Left renal pelvis (tissue), 4 donors: ENCODE results near the gene GOLGA2. TPM values are rescaled to one million over a fixed set of nuclear protein-coding genes. Genes with fewer than 3 reads are reported as not detected.
A peak's percentile ranks its signal among the peaks of the same experiment; 100 is the strongest.

Experiments
- DNase-seq, 4 donors: peaks; one replicate each; pipeline ENCODE4 v3.0.0-alpha.2; 2013; ENCODE audit warnings: low read depth in 4 of 4, low spot score in 3 of 4
- polyA plus RNA-seq, 4 donors: library from polyadenylated mRNA; unstranded; fragments of 120-200 nt; gene quantifications; one replicate each; pipeline ENCODE4 v1.2.1, GENCODE V29; 2013; ENCODE audit not compliant: insufficient read length in 4 of 4

The GOLGA2 gene
- polyA plus RNA-seq, 4 donors, result 71.5 to 126 (median 94.2) TPM

GRCh38 chr9:128296340-128297220 lies 20.8 kb upstream of the GOLGA2 start:
- DNase-seq, result no peak

- no peak for DNase-seq
Measured at GRCh38 chr9:128294142-128294541, 18.3 kb upstream of the GOLGA2 start.

GRCh38 chr9:128293091-128293490 lies 17.3 kb upstream of the GOLGA2 start:
- no peak for DNase-seq

GRCh38 chr9:128292009-128292408 lies 16.2 kb upstream of the GOLGA2 start:
- DNase-seq, result no peak

- DNase-seq, result no peak
Measured at GRCh38 chr9:128288273-128289004, 12.6 kb upstream of the GOLGA2 start.

- no peak for DNase-seq
Measured at GRCh38 chr9:128286440-128286839, 10.6 kb upstream of the GOLGA2 start.

DNA sequence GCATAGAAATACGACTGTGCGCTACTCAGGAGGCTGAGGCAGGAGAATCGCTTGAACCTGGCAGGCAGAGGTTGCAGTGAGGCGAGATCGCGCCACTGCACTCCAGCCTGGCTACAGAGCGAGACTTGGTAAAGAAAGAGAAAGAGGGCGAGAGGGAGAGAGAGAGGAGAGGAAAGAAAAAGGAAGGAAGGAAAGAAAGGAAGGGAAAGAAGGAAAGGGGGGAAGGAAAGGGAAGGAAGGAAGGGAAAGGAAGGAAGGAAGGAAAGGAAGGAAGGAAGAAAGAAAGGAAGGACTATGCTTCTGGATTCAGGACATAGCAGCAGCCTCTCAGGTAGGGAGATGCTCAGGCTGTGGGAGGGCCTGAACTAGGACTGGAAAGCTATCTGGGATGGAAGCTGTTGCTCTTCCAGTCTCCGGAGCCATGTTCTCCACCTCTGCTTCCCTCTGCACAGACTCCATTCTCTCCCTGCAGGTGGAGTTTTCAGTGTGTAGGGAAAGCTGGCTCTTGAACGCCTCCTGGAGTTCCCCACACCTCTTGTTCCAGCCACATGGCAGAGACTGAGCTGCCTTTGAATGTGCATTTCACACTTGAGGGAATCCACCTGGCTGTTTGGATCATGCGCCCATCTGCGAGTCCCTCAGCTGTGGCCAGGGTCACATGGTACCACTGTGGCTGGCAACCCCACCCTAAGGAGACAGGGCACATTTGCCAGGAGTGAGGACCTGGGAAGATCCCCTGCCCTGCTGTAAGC lies 9.4 kb upstream of the GOLGA2 start:
- DNase-seq, result no peak

GRCh38 chr9:128282500-128282899 lies 6.7 kb upstream of the GOLGA2 start:
- no peak for DNase-seq

DNA sequence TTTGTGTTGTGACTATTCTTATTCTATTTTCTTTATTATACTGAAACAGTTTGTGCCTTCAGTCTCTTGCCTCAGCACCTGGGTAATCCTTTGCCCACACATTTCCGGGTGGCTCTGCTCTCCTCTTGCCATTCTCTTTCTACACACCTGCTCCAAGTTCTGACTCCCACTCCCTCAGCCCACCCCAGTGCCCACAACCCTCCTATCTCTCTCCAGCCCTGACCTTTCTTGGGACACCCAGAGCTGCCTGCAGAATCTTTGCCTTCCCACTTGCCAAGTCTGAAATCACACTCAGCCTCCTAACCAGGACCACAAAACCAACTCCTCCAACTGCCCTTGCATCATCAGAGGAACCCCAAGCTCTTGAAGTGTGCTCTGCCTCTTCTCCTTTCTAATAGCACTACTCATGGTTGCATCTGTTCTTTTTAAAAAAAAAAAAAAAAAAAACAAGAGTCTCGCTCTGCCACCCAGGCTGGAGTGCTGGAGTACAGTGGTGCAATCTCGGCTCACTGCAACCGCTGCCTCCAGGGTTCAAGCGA lies 4.3 kb upstream of the GOLGA2 start:
- no peak for DNase-seq

DNA sequence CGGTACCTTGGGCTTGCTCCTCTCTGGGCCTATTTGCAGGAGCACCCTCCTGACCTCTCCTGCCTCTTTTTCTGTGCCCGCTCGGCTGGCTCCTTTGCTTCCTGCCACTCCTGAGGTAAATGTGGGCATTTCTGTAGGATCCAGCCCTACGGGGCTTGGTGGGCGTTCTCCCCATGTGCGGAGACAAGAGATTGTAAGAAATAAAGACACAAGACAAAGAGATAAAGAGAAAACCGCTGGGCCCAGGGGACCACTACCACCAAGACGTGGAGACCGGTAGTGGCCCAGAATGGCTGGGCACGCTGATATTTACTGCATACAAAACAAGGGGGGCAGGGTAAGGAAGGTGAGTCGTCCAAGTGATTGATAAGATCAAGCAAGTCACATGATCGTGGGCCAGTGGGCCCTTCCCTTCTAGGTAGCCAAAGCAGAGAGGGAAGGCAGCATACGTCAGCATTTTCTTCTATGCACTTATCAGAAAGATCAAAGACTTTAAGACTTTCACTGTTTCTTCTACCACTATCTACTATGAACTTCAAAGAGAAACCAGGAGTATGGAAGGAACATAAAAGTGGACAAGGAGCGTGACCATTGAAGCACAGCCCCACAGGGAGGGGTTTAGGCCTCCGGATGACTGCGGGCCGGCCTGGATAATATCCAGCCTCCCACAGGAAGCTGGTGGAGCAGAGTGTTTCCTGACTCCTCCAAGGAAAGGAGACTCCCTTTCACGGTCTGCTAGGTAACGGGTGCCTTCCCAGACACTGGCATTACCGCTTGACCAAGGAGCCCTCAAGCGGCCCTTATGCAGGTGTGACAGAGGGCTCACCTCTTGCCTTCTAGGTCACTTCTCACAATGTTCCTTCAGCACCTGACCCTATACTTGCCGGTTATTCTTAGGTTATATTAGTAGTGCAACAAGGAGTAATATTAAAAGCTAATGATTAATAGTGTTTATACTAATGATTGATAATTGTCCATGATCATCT lies 3.6 kb upstream of the GOLGA2 start:
- DNase-seq, result peak in 1 of 4 donors; percentile 20

GRCh38 chr9:128276574-128277270 lies 915 bp upstream of the GOLGA2 start:
- DNase-seq, result peak in 1 of 4 donors; percentile 20

DNA sequence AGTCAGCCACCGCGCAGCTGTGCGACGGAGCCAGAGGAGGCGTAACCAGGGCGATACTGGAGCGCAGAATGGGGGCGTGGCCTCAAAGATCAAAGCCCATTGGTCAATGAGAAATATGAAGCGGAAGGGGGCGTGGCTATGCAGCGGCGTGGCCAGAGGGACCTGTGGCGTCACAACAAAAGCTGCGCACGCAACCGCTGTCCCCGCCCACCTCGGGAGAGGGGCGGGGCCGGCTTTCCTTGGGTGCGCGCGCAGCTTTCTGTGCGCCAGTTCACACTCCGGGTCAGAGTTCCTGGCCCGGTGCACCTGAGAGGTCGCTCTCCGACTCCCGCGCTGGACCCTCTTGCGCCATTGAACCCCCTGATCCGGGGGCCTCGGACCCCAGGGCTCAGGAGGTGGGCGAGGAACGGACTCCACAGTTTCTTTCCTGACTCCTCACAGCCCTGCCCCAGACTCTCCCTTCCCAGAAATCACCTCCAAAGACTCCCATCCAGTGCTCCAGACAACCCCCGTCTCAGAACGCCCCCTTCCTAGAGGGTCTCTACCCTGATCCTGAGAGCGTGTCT lies 284 bp upstream of the GOLGA2 start, which contains the start of gene SWI5:
Gene SWI5, plus strand, starts transcription at position 269 of the 566 bp plus-strand sequence.
- DNase-seq, result peak; percentile 99

- no peak for DNase-seq
Measured at GRCh38 chr9:128274245-128274644, 1.6 kb downstream of the GOLGA2 start.

GRCh38 chr9:128271512-128271911 lies 4.3 kb downstream of the GOLGA2 start:
- no peak for DNase-seq

GRCh38 chr9:128271112-128271511 lies 4.7 kb downstream of the GOLGA2 start:
- DNase-seq, result no peak

DNA sequence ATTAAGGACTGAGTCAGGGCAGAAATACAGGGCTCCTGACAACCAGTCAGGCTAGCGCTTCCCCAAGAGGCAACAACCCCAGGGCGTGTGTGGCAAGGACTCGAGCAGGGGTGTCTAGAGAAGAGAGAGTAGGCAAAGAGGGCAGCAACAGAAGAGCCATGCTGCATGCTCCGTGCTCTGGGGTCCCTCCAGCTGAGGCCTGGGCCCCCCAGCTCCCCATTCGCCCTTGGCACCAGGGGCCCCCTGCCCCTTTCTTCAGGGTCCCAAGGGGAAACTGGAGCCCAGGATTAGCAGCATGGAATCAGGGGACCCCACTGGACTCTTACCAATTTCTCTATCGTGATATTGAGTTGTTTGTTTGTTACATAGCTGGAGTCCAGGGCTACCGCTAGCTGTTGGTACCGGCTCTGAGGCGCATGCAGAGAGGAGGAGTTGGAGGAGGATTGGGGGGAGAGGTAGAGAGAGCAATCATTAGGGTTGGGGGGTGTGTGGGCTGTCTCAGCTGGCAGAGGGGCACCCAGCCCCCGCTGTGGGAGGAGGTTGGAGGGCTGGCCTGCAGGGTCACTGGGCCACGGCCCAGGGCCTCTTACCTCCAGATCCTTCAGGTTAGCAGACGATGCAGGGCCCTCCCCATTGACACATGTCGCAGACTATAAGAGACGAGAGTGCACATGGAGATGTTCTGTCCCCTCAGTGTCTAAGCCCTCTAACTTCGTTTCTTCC lies 8.8 kb downstream of the GOLGA2 start:
- no peak for DNase-seq

GRCh38 chr9:128265348-128265847 lies 10.4 kb downstream of the GOLGA2 start:
- DNase-seq, result no peak

- no peak for DNase-seq
Measured at GRCh38 chr9:128262687-128263086, 13.1 kb downstream of the GOLGA2 start.
